ENCODE results near the gene ASTN2. TPM values are rescaled to one million over a fixed set of nuclear protein-coding genes. Genes with fewer than 3 reads are reported as not detected.

Gene ASTN2
- total and polyA plus RNA-seq, 3 donors from 2014 or later: 55.7 to 157 (median 117) TPM

- H3K9me3 ChIP-seq: no peaks in the 10 kb centered on the region
- H3K27me3 ChIP-seq: no peaks in the 10 kb centered on the region
- intact Hi-C loops (cut with DNase I; ENCODE audit: low total_unique reads): no loop called here
- TF ChIP-seq POLR2A (IDR thresholded peaks at IDR 0.05) (no peak), CTCF (IDR thresholded peaks at IDR 0.05) (no peak)
- H3K27ac ChIP-seq: no peak overlapping the region
- no peaks in the 10 kb centered on the region for H3K36me3 ChIP-seq (ENCODE audit: low read depth, missing control alignments)
- no peaks in the 10 kb centered on the region for H3K4me1 ChIP-seq
- H3K4me3 ChIP-seq: no peak overlapping the region
- DNase-seq: no peak
- WGBS, 2 donors: 89 to 90% methylated on average over 3 of the region's 3 CpGs
Measured at GRCh38 chr9:116951588-116952435, 463.0 kb downstream of the ASTN2 start.

GRCh38 chr9:116945817-116946216, 469.0 kb downstream of the ASTN2 start:
- no peak for DNase-seq
- Histone ChIP-seq H3K4me1 (no peaks in the 10 kb centered on the region), H3K4me3 (no peak overlapping the region), H3K36me3 (ENCODE audit: low read depth, missing control alignments) (no peaks in the 10 kb centered on the region), H3K27ac (no peak overlapping the region), H3K27me3 (no peaks in the 10 kb centered on the region), H3K9me3 (no peaks in the 10 kb centered on the region)
- intact Hi-C loops (cut with DNase I; ENCODE audit: low total_unique reads): no loop called here
- 46 to 81% methylated on average over 2 of the region's 2 CpGs for WGBS, 2 donors
- TF ChIP-seq POLR2A (IDR thresholded peaks at IDR 0.05): no peak

GRCh38 chr9:116944714-116945534, 469.9 kb downstream of the ASTN2 start:
- intact Hi-C loops (cut with DNase I; ENCODE audit: low total_unique reads): no loop called here
- Histone ChIP-seq H3K27me3 (no peaks in the 10 kb centered on the region), H3K27ac (no peak overlapping the region), H3K4me1 (no peaks in the 10 kb centered on the region), H3K4me3 (no peak overlapping the region), H3K9me3 (no peaks in the 10 kb centered on the region), H3K36me3 (ENCODE audit: low read depth, missing control alignments) (no peaks in the 10 kb centered on the region)
- no peak for DNase-seq
- WGBS, 2 donors: 74 to 79% methylated on average over 4 of the region's 4 CpGs
- TF ChIP-seq POLR2A (IDR thresholded peaks at IDR 0.05) (no peak), CTCF (IDR thresholded peaks at IDR 0.05) (no peak)

- no peaks in the 10 kb centered on the region for H3K27me3 ChIP-seq
- H3K9me3 ChIP-seq: no peaks in the 10 kb centered on the region
- 90 to 92% methylated on average over 5 of the region's 5 CpGs for WGBS, 2 donors
- no peak overlapping the region for H3K27ac ChIP-seq
- H3K4me1 ChIP-seq: no peaks in the 10 kb centered on the region
- no peak overlapping the region for H3K4me3 ChIP-seq
- intact Hi-C loops (cut with DNase I; ENCODE audit: low total_unique reads): no loop called here
- TF ChIP-seq CTCF (IDR thresholded peaks at IDR 0.05) (no peak), POLR2A (IDR thresholded peaks at IDR 0.05) (no peak)
- no peak for DNase-seq
- no peaks in the 10 kb centered on the region for H3K36me3 ChIP-seq (ENCODE audit: low read depth, missing control alignments)
Measured at GRCh38 chr9:116943970-116944369, 470.9 kb downstream of the ASTN2 start.

- intact Hi-C loops (cut with DNase I; ENCODE audit: low total_unique reads): no loop called here
- Histone ChIP-seq H3K4me1 (no peaks in the 10 kb centered on the region), H3K27me3 (no peaks in the 10 kb centered on the region), H3K27ac (no peak overlapping the region), H3K9me3 (no peaks in the 10 kb centered on the region), H3K4me3 (no peak overlapping the region), H3K36me3 (ENCODE audit: low read depth, missing control alignments) (no peaks in the 10 kb centered on the region)
- WGBS, 2 donors: 92 to 93% methylated on average over 3 of the region's 3 CpGs
- no peak for TF ChIP-seq CTCF (IDR thresholded peaks at IDR 0.05)
- TF ChIP-seq POLR2A (IDR thresholded peaks at IDR 0.05): no peak
- no peak for DNase-seq
Measured at GRCh38 chr9:116942593-116943061, 472.2 kb downstream of the ASTN2 start.

Measured in testis (tissue), 3 donors.